GM12874 (cell line): ENCODE data around the gene SAMD14.

ENCODE experiments used
- CTCF ChIP-seq: IDR thresholded peaks from 2 replicates; pipeline ENCODE4 v1.5.1; 2011; ENCODE audit warnings: low read depth, mild to moderate bottlenecking, control low read depth, low read length, moderate library complexity; ENCODE audit not compliant: insufficient read depth

The SAMD14 gene

GRCh38 chr17:50127697-50128361 lies 2.1 kb downstream of the SAMD14 start:
- TF ChIP-seq CTCF: no peak

GRCh38 chr17:50125420-50125997 lies 4.5 kb downstream of the SAMD14 start:
- no peak for TF ChIP-seq CTCF

- no peak for TF ChIP-seq CTCF
These were observed 6.2 kb downstream of the SAMD14 start for GRCh38 chr17:50123649-50124349.

GRCh38 chr17:50122945-50123344 lies 7.0 kb downstream of the SAMD14 start:
- no peak for TF ChIP-seq CTCF

GRCh38 chr17:50120475-50121253 lies 9.3 kb downstream of the SAMD14 start:
- TF ChIP-seq CTCF: no peak

GRCh38 chr17:50118828-50119218 lies 11.1 kb downstream of the SAMD14 start:
- TF ChIP-seq CTCF: no peak
